Naive thymus-derived CD4-positive, alpha-beta T cell (primary cell): ENCODE results near the gene ELN. TPM values are rescaled to one million over a fixed set of nuclear protein-coding genes. Genes with fewer than 3 reads are reported as not detected.
A peak's percentile ranks its signal among the peaks of the same experiment; 100 is the strongest.

Experiments
- ATAC-seq: fragments of 150-1000 bp; cut with Tn5 transposase; 2 replicates; pipeline ENCODE4 v1.10.0; 2021; ENCODE audit warnings: mild to moderate bottlenecking, moderate library complexity
- CTCF ChIA-PET: fragments of 350-600 bp; sonication (Branson Sonifier 250); formaldehyde crosslinking; loops from one replicate; lab custom pipeline; 2021; ENCODE audit warnings: antibody characterized with exemption; lab: Charles Lee
- POLR2A ChIA-PET: fragments of 350-600 bp; sonication (Branson Sonifier 250); formaldehyde crosslinking; loops from one replicate; lab custom pipeline; 2021; ENCODE audit warnings: antibody characterized with exemption, inconsistent platforms; lab: Charles Lee
- DNase-seq, 9 donors: peaks; one replicate each; pipeline versions ENCODE4 v3.0.0 to v3.0.0-alpha.2; 2020 to 2022; ENCODE audit warnings: mixed read lengths in 1 of 9
- H3K27ac ChIP-seq: one replicate; pipeline ENCODE4 v1.7.0; 2013; ENCODE audit warnings: mild to moderate bottlenecking, low read depth, low read length, moderate library complexity
- H3K27me3 ChIP-seq, 2 donors: one replicate each; pipeline ENCODE4 v1.7.0; 2013; ENCODE audit warnings: low read length in 2 of 2, mild to moderate bottlenecking in 2 of 2, moderate library complexity in 2 of 2; ENCODE audit not compliant: control insufficient read depth in 2 of 2, insufficient read depth in 2 of 2
- H3K36me3 ChIP-seq, 3 experiments: 1 replicate in 2 of 3; 2 replicates in 1 of 3; pipeline ENCODE4 v1.7.0; 2013; ENCODE audit warnings: low read length in 3 of 3, mild to moderate bottlenecking in 3 of 3, moderate library complexity in 1 of 3; ENCODE audit not compliant: insufficient read depth in 3 of 3, control insufficient read depth in 2 of 3
- H3K4me1 ChIP-seq, 2 donors: one replicate each; pipeline ENCODE4 v1.7.0; 2013; ENCODE audit warnings: low read length in 2 of 2, mild to moderate bottlenecking in 2 of 2, moderate library complexity in 1 of 2; ENCODE audit not compliant: control insufficient read depth in 2 of 2, insufficient read depth in 2 of 2
- H3K4me3 ChIP-seq: 2 replicates; pipeline ENCODE4 v1.7.0; 2013; ENCODE audit warnings: mild to moderate bottlenecking, low read length
- H3K9me3 ChIP-seq, 3 experiments: 1 replicate in 2 of 3; 2 replicates in 1 of 3; pipeline ENCODE4 v1.7.0; 2013; ENCODE audit warnings: low read length in 3 of 3; ENCODE audit not compliant: control insufficient read depth in 2 of 3
- H3K27ac Mint-ChIP-seq, 9 donors: one replicate each; pipeline ENCODE4 v1.8.0; 2020 to 2022; ENCODE audit warnings: mixed read lengths in 9 of 9, mild to moderate bottlenecking in 8 of 9, moderate library complexity in 5 of 9, inconsistent platforms in 2 of 9
- H3K27me3 Mint-ChIP-seq, 5 donors: one replicate each; pipeline ENCODE4 v1.8.0; 2021 to 2022; ENCODE audit warnings: mixed read lengths in 5 of 5, mild to moderate bottlenecking in 1 of 5
- H3K36me3 Mint-ChIP-seq, 5 donors: one replicate each; pipeline ENCODE4 v1.8.0; 2020 to 2022; ENCODE audit warnings: mixed read lengths in 5 of 5, mild to moderate bottlenecking in 3 of 5, inconsistent platforms in 1 of 5
- H3K4me1 Mint-ChIP-seq, 7 donors: one replicate each; pipeline ENCODE4 v1.8.0; 2020 to 2022; ENCODE audit warnings: mixed read lengths in 7 of 7, mild to moderate bottlenecking in 3 of 7, inconsistent platforms in 1 of 7
- H3K4me3 Mint-ChIP-seq, 10 donors: one replicate each; pipeline ENCODE4 v1.8.0; 2020 to 2022; ENCODE audit warnings: mild to moderate bottlenecking in 10 of 10, mixed read lengths in 10 of 10, moderate library complexity in 6 of 10, inconsistent platforms in 2 of 10
- H3K9me3 Mint-ChIP-seq, 11 donors: one replicate each; pipeline ENCODE4 v1.8.0; 2020 to 2022; ENCODE audit warnings: mixed read lengths in 11 of 11, mild to moderate bottlenecking in 4 of 11, inconsistent platforms in 1 of 11, moderate library complexity in 1 of 11
- intact Hi-C, 2 donors: fragments of 100-400 bp; cut with micrococcal nuclease; formaldehyde crosslinking; loops; one replicate each; pipeline ENCODE4 v1.15.1; 2023
- polyA plus RNA-seq, 2 donors: library from polyadenylated mRNA; unstranded; fragments of 300-500 nt; fragmentation: Illumina TruSeq; gene quantifications; one replicate each; pipeline ENCODE4 v1.2.3, GENCODE V29; 2021
- total RNA-seq, 6 experiments: library from RNA in 5 of 6; stranded (reverse) in 5 of 6; gene quantifications; 1 replicate in 5 of 6; 2 replicates in 1 of 6; pipeline ENCODE4 v1.2.3 and lab custom pipeline; 2021 to 2026

Gene ELN
- total and polyA plus RNA-seq, 7 experiments from 2014 or later = 0.11 to 0.67 (median 0.66) TPM; not detected in 4

DNA sequence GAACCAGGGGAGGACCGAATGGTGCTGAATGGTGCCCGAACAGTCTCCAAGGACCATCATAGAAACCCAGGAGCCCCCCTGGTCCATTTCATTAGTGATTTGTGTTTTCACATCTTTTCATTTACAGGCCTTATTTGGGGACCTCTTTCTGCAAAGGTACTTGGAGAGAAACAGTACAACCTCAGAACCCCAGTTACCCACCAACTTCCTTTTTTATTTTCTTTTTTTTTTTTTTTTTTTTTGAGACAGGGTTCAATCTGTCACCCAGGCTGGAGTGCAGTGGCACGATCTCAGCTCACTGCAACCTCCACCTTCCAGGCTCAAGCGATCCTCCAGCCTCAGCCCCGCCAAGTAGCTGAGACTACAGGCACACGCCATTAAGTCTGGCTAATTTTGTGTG, 13.0 kb upstream of the ELN start:
- Mint-ChIP-seq H3K4me1 (peaks cover 0 to 2% (median 0%) of the 10 kb centered on the region in 7 donors), H3K4me3 (no peak overlapping the region), H3K36me3 (no peaks in the 10 kb centered on the region), H3K27ac (no peak overlapping the region), H3K9me3 (peaks cover 0 to 1% (median 0%) of the 10 kb centered on the region in 11 donors), H3K27me3 (peaks cover 0 to 13% (median 2%) of the 10 kb centered on the region in 5 donors)
- ChIA-PET POLR2A (no interaction called here), CTCF (interaction anchor here (1.1 kb wide), 1 partner anchor 11 kb away, joined by 6 read pairs; no protein-coding TSS in a partner anchor)
- Histone ChIP-seq H3K27me3 (no peaks in the 10 kb centered on the region), H3K4me1 (no peaks in the 10 kb centered on the region), H3K36me3 (no peaks in the 10 kb centered on the region), H3K9me3 (no peaks in the 10 kb centered on the region), H3K27ac (no peak overlapping the region), H3K4me3 (no peak overlapping the region)
- DNase-seq = no peak
- no peak for ATAC-seq
- intact Hi-C loops = no loop called here

DNA sequence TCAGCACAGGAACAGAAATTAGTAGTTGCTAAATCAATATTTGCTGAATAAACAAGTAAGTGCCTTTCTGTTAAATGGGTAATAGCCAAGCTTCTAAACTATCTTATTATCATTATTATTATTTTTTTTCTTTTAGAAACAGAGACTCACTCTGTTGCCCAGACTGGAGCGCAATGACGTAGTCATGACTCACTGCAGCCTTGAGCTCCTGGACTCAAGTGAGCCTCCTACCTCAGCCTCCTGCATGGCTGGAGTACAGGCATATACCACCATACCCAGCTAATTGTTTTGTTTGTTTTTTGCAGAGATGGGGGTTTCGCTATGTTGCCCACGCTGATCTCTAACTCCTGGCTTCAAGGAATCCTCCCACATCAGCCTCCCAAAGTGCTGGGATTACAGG, 12.3 kb upstream of the ELN start:
- Histone ChIP-seq H3K27ac (no peak overlapping the region), H3K9me3 (no peaks in the 10 kb centered on the region), H3K4me3 (no peak overlapping the region), H3K27me3 (no peaks in the 10 kb centered on the region), H3K36me3 (no peaks in the 10 kb centered on the region), H3K4me1 (no peaks in the 10 kb centered on the region)
- Mint-ChIP-seq H3K27me3 (peaks cover 0 to 13% (median 2%) of the 10 kb centered on the region in 5 donors), H3K4me1 (peaks cover 0 to 2% (median 0%) of the 10 kb centered on the region in 7 donors), H3K9me3 (peaks cover 0 to 1% (median 0%) of the 10 kb centered on the region in 11 donors), H3K27ac (no peak overlapping the region), H3K36me3 (no peaks in the 10 kb centered on the region), H3K4me3 (no peak overlapping the region)
- ChIA-PET POLR2A (no interaction called here), CTCF (no interaction called here)
- intact Hi-C loops = no loop called here
- ATAC-seq (no peak), DNase-seq (no peak)

DNA sequence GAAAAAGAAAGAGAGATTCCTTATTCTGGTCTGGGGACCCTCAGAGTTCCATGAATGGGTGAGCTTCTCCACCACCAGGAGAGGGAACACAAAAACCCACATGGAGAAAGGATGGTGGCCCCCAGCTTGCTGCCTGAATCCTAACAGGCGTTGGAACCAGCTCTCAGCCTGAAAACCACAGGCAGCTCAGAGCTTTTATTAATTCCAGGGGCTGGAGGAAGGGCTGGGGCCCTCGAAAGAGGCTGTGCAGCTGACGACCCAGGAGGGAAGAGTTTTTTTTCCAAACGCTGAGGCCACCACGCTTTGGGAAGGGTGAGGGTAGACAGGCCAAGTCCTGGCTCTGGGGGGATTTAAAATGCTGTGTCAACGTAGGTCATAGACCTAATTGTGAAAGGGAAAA, 10.8 kb upstream of the ELN start:
- H3K36me3 Mint-ChIP-seq = no peaks in the 10 kb centered on the region
- ChIA-PET CTCF (interaction anchor here (1.1 kb wide), 1 partner anchor 9 kb away, joined by 3 read pairs; no protein-coding TSS in a partner anchor), POLR2A (no interaction called here)
- ATAC-seq (no peak), DNase-seq (no peak)
- peaks cover 0 to 2% (median 0%) of the 10 kb centered on the region in 7 donors for H3K4me1 Mint-ChIP-seq
- Histone ChIP-seq H3K4me1 (no peaks in the 10 kb centered on the region), H3K27ac (no peak overlapping the region), H3K36me3 (no peaks in the 10 kb centered on the region), H3K27me3 (no peaks in the 10 kb centered on the region), H3K4me3 (no peak overlapping the region), H3K9me3 (no peaks in the 10 kb centered on the region)
- no peak overlapping the region for H3K4me3 Mint-ChIP-seq
- peaks cover 0 to 1% (median 0%) of the 10 kb centered on the region in 11 donors for H3K9me3 Mint-ChIP-seq
- no peak overlapping the region for H3K27ac Mint-ChIP-seq
- peaks cover 0 to 13% (median 2%) of the 10 kb centered on the region in 5 donors for H3K27me3 Mint-ChIP-seq
- intact Hi-C loops = no loop called here

DNA sequence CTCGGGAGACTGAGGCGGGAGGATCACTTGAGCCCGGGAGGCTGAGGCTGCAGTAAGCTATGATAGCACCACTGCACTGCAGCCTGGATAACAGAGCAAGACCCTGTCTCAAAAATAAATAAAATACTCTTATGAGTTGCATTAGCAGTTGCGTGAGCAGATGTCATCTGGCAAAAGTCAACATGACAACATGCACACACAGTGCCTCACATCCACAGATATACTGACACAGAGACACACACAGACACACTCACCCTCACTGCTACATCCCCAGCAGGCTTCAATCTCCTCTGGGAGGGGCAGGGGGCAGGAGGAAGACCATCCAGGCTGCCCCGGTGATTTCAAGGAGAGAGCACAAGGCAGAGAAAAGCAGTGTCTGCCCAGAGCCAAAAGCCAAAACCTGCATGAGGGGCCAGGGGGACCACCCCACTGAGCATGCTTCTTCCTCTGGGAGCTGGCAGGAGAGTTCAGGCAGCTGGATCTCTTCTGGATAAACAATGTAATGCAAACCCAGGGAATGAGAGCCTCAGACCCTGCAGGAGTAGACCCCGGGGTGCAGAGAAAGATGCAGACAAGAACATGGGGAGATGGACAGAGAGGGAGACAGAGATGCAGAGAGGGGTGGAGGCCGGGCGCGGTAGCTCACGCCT, 9.6 kb upstream of the ELN start:
- no peaks in the 10 kb centered on the region for H3K36me3 ChIP-seq
- H3K4me1 ChIP-seq = no peaks in the 10 kb centered on the region
- DNase-seq = no peak
- no peak overlapping the region for H3K4me3 ChIP-seq
- H3K27ac ChIP-seq = no peak overlapping the region
- Mint-ChIP-seq H3K36me3 (no peaks in the 10 kb centered on the region), H3K4me1 (peaks cover 0 to 2% (median 0%) of the 10 kb centered on the region in 7 donors), H3K9me3 (peaks cover 0 to 1% (median 0%) of the 10 kb centered on the region in 11 donors), H3K27me3 (peaks cover 0 to 14% (median 3%) of the 10 kb centered on the region in 5 donors), H3K4me3 (peak overlapping the region in 1 of 10 donors; percentile 17), H3K27ac (peak overlapping the region in 1 of 9 donors; percentile 36)
- CTCF ChIA-PET = interaction anchor here (1.1 kb wide), 1 partner anchor 8 kb away, joined by 3 read pairs; no protein-coding TSS in a partner anchor
- no peaks in the 10 kb centered on the region for H3K9me3 ChIP-seq
- ATAC-seq = no peak
- intact Hi-C loops = no loop called here
- H3K27me3 ChIP-seq = no peaks in the 10 kb centered on the region
- POLR2A ChIA-PET = no interaction called here

GRCh38 chr7:74019149-74019548, 8.8 kb upstream of the ELN start:
- Histone ChIP-seq H3K27me3 (no peaks in the 10 kb centered on the region), H3K4me3 (no peak overlapping the region), H3K36me3 (no peaks in the 10 kb centered on the region), H3K27ac (no peak overlapping the region), H3K9me3 (no peaks in the 10 kb centered on the region), H3K4me1 (no peaks in the 10 kb centered on the region)
- intact Hi-C loops = no loop called here
- H3K9me3 Mint-ChIP-seq = peaks cover 0 to 1% (median 0%) of the 10 kb centered on the region in 11 donors
- H3K27ac Mint-ChIP-seq = no peak overlapping the region
- ChIA-PET CTCF (no interaction called here), POLR2A (no interaction called here)
- no peaks in the 10 kb centered on the region for H3K36me3 Mint-ChIP-seq
- no peak overlapping the region for H3K4me3 Mint-ChIP-seq
- H3K4me1 Mint-ChIP-seq = peaks cover 0 to 2% (median 0%) of the 10 kb centered on the region in 7 donors
- DNase-seq (no peak), ATAC-seq (no peak)
- H3K27me3 Mint-ChIP-seq = peaks cover 2 to 21% (median 11%) of the 10 kb centered on the region in 5 donors

- H3K27ac Mint-ChIP-seq = no peak overlapping the region
- CTCF ChIA-PET = no interaction called here
- H3K4me3 ChIP-seq = no peak overlapping the region
- H3K4me1 ChIP-seq = no peaks in the 10 kb centered on the region
- H3K27ac ChIP-seq = no peak overlapping the region
- ATAC-seq (no peak), DNase-seq (no peak)
- H3K4me3 Mint-ChIP-seq = no peak overlapping the region
- no peaks in the 10 kb centered on the region for H3K9me3 ChIP-seq
- H3K4me1 Mint-ChIP-seq = peaks cover 0 to 2% (median 0%) of the 10 kb centered on the region in 7 donors
- POLR2A ChIA-PET = no interaction called here
- peaks cover 0 to 1% (median 0%) of the 10 kb centered on the region in 11 donors for H3K9me3 Mint-ChIP-seq
- no peaks in the 10 kb centered on the region for H3K36me3 ChIP-seq
- H3K27me3 Mint-ChIP-seq = peaks cover 7 to 30% (median 22%) of the 10 kb centered on the region in 5 donors
- H3K36me3 Mint-ChIP-seq = no peaks in the 10 kb centered on the region
- H3K27me3 ChIP-seq = no peaks in the 10 kb centered on the region
- intact Hi-C loops = no loop called here
These were observed 7.6 kb upstream of the ELN start for GRCh38 chr7:74020390-74020789.
